Prostate gland (tissue), 2 donors: ENCODE measurements around the gene RGS14. TPM values are rescaled to one million over a fixed set of nuclear protein-coding genes. Genes with fewer than 3 reads are reported as not detected.
A peak's percentile ranks its signal among the peaks of the same experiment; 100 is the strongest.
"Not testable (repeated sequence)": the region's sequence is repeated elsewhere in the genome, so short reads cannot be mapped to it uniquely, and the experiment has no call there.

ENCODE experiments used
- DNase-seq: peaks from one replicate; pipeline ENCODE4 v3.0.0-alpha.2; 2019; ENCODE audit warnings: low spot score
- H3K27ac ChIP-seq, 2 donors: fragments of 200-600 bp; sonication (generic); 2 replicates each; pipeline ENCODE4 v1.5.1; 2017 to 2019
- H3K27me3 ChIP-seq: fragments of 200-600 bp; sonication (generic); replicated peaks from 2 replicates; pipeline ENCODE4 v1.5.1; 2019; ENCODE audit not compliant: insufficient read depth
- H3K36me3 ChIP-seq, 2 donors: fragments of 200-600 bp; sonication (generic); 1 replicate in 1 of 2; 2 replicates in 1 of 2; pipeline versions ENCODE4 v1.5.1 to v1.8.1; 2017 to 2019
- H3K4me1 ChIP-seq: fragments of 200-600 bp; sonication (generic); replicated peaks from 2 replicates; pipeline ENCODE4 v1.5.1; 2019
- H3K4me3 ChIP-seq, 2 donors: fragments of 200-600 bp; sonication (generic); 2 replicates each; pipeline ENCODE4 v1.5.1; 2017 to 2019
- H3K9me3 ChIP-seq: fragments of 200-600 bp; sonication (generic); 2 replicates; pipeline ENCODE4 v1.5.1; 2017
- POLR2A ChIP-seq: fragments of 450-650 bp; IDR thresholded peaks from one replicate; pipeline ENCODE4 v1.6.1; 2016; ENCODE audit warnings: antibody characterized with exemption, mild to moderate bottlenecking
- POLR2AphosphoS5 ChIP-seq: sonication (generic); formaldehyde crosslinking; IDR thresholded peaks from one replicate; pipeline ENCODE4 v1.6.1; 2017; ENCODE audit warnings: antibody characterized with exemption
- WGBS: methylation state at CpG from one replicate; pipeline ENCODE4 v1.1.5; 2018; 5-methylcytosine and 5-hydroxymethylcytosine counted together
- intact Hi-C: fragments of 100-400 bp; cut with DNase I; formaldehyde crosslinking; loops from one replicate; pipeline ENCODE4 v1.14.2; 2022
- total RNA-seq, 2 donors: library from RNA; depleted of rRNA; stranded (reverse); fragments of >200 nt; gene quantifications; one replicate each; pipeline ENCODE4 v1.1.0, GENCODE V29; 2016
- TF ChIP-seq, protein P1 (sequence below), 4 experiments: fragments of 200-600 bp in 2 of 4; fragments of 450-650 bp in 2 of 4; sonication (generic) in 2 of 4; IDR thresholded peaks; 1 replicate in 3 of 4; 2 replicates in 1 of 4; pipeline ENCODE4 v1.5.1; 2016 to 2019; ENCODE audit warnings: antibody characterized with exemption in 4 of 4, mild to moderate bottlenecking in 2 of 4, moderate library complexity in 2 of 4

RGS14 gene
- total RNA-seq, 2 donors from 2014 or later: 13.3 to 24.2 TPM

DNA sequence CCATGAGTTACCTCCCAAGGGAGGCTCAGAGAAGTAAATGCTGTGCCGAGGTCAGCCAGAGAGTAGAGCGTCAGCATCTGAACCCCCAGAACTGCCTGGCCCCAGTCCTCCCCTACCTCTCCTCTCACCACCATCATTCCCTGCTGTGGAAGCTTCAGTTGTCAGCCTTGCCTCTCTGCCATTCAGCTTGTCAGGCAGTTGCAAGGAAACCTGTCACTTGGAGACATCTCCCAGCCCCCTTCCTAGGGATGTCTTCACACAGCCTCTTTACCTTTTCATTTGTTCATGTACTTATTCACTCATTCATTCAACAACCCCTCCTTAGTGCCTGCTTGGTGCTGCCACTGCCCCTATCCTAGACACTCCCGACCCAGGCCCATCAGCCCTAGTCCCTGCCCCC, 2.1 kb downstream of the RGS14 start:
- intact Hi-C loops: loop anchor here (5.0 kb wide), 1 partner anchor 48 kb away; the partner anchor contains the start of gene MXD3
- H3K27me3 ChIP-seq: no peaks in the 10 kb centered on the region
- H3K4me3 ChIP-seq: no peak overlapping the region
- 77% methylated on average over 3 of the region's 3 CpGs for WGBS
- no peak for DNase-seq
- no peak overlapping the region for H3K27ac ChIP-seq
- H3K36me3 ChIP-seq: no peaks in the 10 kb centered on the region
- no peaks in the 10 kb centered on the region for H3K9me3 ChIP-seq
- TF ChIP-seq, protein P1, sequence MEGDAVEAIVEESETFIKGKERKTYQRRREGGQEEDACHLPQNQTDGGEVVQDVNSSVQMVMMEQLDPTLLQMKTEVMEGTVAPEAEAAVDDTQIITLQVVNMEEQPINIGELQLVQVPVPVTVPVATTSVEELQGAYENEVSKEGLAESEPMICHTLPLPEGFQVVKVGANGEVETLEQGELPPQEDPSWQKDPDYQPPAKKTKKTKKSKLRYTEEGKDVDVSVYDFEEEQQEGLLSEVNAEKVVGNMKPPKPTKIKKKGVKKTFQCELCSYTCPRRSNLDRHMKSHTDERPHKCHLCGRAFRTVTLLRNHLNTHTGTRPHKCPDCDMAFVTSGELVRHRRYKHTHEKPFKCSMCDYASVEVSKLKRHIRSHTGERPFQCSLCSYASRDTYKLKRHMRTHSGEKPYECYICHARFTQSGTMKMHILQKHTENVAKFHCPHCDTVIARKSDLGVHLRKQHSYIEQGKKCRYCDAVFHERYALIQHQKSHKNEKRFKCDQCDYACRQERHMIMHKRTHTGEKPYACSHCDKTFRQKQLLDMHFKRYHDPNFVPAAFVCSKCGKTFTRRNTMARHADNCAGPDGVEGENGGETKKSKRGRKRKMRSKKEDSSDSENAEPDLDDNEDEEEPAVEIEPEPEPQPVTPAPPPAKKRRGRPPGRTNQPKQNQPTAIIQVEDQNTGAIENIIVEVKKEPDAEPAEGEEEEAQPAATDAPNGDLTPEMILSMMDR (IDR thresholded peaks at IDR 0.05): no peak
- TF ChIP-seq POLR2A: no peak
- H3K4me1 ChIP-seq: no peaks in the 10 kb centered on the region

DNA sequence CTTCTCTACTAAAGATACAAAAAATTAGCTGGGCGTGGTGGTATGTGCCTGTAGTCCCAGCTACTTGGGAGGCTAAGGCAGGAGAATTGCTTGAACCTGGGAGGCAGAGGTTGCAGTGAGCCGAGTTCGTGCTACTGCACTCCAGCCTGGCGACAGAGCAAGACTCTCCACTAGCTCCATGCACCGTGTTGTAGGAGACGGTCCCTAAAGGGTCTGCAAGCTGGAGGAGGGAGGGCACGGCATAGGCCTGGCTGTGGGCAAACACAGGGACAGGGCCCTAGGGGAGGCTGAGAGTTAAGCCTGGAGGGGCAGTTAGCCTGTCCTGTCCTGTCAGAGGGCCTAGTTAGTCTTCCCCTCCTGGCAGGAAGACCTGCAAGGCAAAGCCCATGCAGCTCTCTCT, 3.0 kb downstream of the RGS14 start:
- H3K9me3 ChIP-seq, H3K36me3 ChIP-seq, intact Hi-C loops, DNase-seq, H3K4me1 ChIP-seq, H3K27ac ChIP-seq, H3K27me3 ChIP-seq, H3K4me3 ChIP-seq: not testable (repeated sequence)
- 86% methylated on average over 7 of the region's 7 CpGs for WGBS

DNA sequence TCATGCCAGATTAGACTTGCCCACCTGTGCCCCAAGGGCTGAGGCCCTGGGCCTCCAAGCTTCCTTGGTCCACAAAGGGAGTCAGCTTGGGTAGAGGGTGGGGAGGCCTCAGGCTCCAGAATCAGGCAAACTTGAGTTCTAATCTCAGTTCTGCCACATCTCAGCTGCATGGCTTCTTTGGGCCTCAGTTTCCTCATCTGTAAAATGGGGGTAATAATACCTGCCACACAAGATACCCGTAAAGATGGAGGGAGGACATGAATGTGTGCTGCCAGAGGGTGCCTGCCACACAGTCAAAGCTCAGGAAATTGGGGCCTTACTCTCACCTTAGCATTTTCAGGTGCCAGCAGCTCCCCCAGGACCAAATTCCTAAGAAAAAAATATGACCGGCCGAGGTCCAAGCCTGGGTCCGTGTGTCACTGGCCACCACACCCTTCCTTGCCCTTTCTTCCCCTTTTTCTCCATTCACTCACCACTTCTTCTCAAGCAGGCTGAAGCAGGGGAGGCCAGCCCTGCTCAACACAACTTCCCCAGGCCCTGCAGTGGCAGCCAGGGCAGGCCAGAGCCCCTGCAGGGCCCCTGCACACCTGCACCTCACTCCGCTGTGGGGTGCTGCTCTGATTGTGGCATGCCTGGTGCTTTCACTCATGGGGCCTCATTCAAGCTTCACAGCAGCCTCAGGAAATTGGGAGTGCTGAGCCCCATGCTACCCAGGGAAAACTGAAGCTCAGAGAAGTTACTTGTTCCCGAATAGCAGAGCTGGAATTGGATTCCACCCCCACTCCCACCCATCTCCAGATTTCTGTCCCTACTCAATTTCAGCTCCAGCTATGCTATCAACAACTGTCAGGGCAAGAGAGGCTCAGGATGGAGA, 3.9 kb downstream of the RGS14 start:
- no peaks in the 10 kb centered on the region for H3K36me3 ChIP-seq
- no peak overlapping the region for H3K27ac ChIP-seq
- 79% methylated on average over 6 of the region's 6 CpGs for WGBS
- H3K4me3 ChIP-seq: no peak overlapping the region
- H3K9me3 ChIP-seq: no peaks in the 10 kb centered on the region
- H3K4me1 ChIP-seq: peaks cover 8% of the 10 kb centered on the region
- DNase-seq: no peak
- intact Hi-C loops: no loop called here
- no peaks in the 10 kb centered on the region for H3K27me3 ChIP-seq
- TF ChIP-seq POLR2AphosphoS5: no peak
- TF ChIP-seq, protein P1 (IDR thresholded peaks at IDR 0.05): no peak
- no peak for TF ChIP-seq POLR2A

DNA sequence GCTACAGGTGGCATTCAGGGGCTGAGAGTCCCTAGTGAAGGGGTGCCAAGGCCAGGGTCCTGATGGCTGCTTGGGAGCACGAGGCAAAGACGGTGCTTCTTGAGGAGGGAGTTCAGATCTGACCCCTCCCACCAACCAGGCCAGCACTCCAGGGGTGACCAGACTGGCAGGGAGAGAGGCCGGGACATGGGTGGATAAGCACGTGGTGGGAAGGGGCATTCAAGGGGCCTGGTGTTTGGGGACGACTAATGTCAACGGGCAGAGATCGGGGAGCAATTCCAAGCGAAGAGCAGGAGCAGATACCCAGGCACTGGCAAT, 4.5 kb downstream of the RGS14 start:
- no peaks in the 10 kb centered on the region for H3K9me3 ChIP-seq
- intact Hi-C loops: no loop called here
- no peaks in the 10 kb centered on the region for H3K27me3 ChIP-seq
- WGBS: 53% methylated on average over 8 of the region's 8 CpGs
- DNase-seq: no peak
- peaks cover 9% of the 10 kb centered on the region for H3K4me1 ChIP-seq
- TF ChIP-seq, protein P1 (IDR thresholded peaks at IDR 0.05): no peak
- TF ChIP-seq POLR2A (no peak), POLR2AphosphoS5 (no peak)
- no peaks in the 10 kb centered on the region for H3K36me3 ChIP-seq
- H3K4me3 ChIP-seq: peak overlapping the region in 1 of 2 donors; percentile 50
- peak overlapping the region; percentile 72 to 75 for H3K27ac ChIP-seq

DNA sequence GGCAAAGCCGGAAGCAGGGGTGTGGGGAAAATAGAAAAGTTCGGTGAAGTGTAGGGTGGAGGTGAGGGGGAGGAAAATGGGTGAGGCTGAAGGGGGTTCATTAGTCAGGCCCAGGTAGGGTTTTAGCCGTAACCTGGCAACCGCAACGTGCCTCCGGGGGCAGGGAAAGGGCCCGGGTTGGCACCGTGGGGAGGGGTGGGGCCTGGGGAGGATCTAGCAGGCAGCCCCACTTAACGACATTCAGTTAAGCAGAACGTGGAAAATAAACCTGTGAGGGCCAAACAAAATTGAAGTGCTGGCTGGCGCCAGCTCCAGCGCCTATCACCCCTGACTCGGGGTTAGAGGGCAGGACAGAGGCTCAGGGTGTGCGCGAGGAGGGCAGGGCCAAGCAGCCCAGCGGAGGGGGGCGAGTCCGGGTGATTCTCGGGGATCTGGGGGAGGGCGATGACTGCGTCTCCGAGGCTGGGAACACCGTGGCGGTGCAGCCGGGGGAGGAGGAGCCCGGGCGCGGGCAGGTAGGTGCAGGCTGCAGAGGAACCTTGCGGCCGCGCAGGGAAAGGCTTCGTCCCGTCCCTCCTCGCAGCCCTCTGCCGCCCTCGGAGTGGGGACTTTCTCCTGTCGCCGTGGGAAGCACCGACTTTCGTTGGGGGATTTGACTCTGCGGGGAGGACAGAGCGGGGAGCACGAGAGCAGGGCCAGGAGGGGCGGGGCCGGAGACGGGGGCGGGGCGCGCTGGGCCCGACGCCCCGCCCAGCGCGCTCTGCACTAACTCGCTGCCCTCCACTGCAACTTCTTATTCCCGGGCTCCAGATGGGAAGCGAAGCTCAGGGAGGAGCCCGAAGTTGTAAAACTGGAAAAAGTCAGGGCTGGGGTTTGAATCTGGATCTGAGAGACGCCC, 5.1 kb downstream of the RGS14 start:
- Histone ChIP-seq H3K36me3 (no peaks in the 10 kb centered on the region), H3K4me3 (peak overlapping the region; percentile 37 to 50), H3K27me3 (no peaks in the 10 kb centered on the region), H3K9me3 (no peaks in the 10 kb centered on the region), H3K4me1 (peaks cover 12% of the 10 kb centered on the region), H3K27ac (peak overlapping the region; percentile 72 to 75)
- TF ChIP-seq POLR2A: peak; percentile 4
- TF ChIP-seq, protein P1 (IDR thresholded peaks at IDR 0.05): no peak
- no peak for TF ChIP-seq POLR2AphosphoS5
- WGBS: 6% methylated on average over 52 of the region's 59 CpGs
- intact Hi-C loops: no loop called here
- peak; percentile 71 for DNase-seq
